ENCODE results near the gene CEL. TPM values are rescaled to one million over a fixed set of nuclear protein-coding genes. Genes with fewer than 3 reads are reported as not detected.

CEL gene
- total and polyA plus RNA-seq, 2 donors (not counting 3 experiments of a cell fraction or from before 2014, with no cell fraction given), result 0.92 to 1.1 TPM

DNA sequence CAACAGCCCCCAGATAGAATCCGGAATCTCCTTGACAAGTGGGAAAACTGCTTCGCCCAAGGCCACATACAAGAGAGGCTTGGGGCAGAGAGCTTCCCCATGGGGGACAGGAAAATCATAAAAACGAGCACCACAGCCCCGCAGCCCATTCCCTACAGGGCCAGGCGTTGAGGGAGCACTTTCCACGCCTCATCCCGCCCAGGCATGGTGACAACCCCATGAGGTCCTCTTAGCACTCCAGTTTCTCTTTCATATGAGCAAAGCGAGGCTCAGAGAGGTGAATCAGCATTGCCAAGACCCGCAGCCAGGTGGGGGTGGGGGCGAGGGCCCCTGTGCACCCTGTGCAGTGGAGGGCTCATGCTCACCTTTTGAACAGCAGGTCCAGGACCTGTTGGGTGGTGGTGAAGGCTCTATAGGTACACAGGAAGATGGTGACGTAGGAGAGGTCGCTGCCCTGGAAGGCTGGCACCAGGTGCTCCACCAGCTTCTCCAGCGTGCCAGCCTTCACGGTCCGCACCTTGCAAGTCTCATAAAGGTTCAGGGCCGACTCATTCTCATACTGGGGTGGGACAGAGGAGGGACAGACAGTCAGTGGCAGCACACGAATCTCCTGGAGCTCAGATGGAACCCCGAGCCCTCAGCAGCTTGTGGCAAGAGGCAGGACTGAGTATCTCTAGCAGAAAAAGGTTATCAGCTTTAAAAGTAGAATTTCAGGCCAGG lies 48.3 kb downstream of the CEL start:
- no TSS peak for BruUV-seq (replicated peaks)
- no peak for DNase-seq (ENCODE audit: low read depth, low spot score)
- ChIA-PET CTCF (interaction anchor here (1.2 to 8.0 kb wide), 2 partner anchors 34 to 38 kb away, joined by 3 to 110 read pairs; no protein-coding TSS in a partner anchor), POLR2A (interaction anchor here (1.0 kb wide), 1 partner anchor 34 kb away, joined by 3 read pairs; no protein-coding TSS in a partner anchor)
- Histone ChIP-seq H4K20me1 (replicated peaks; ENCODE audit: control insufficient read depth, extremely low read depth, insufficient read depth, low read length) (no peaks in the 10 kb centered on the region), H3K4me3 (replicated peaks in 1 of 3; ENCODE audit: insufficient read depth in 1 of 3, low read depth in 1 of 3, low read length in 3 of 3) (no peak overlapping the region), H3K27me3 (ENCODE audit: control insufficient read depth in 2 of 2, insufficient read depth in 2 of 2, low read length in 2 of 2) (no peaks in the 10 kb centered on the region), H3K27ac (ENCODE audit: insufficient read depth, low read depth, low read length) (no peak overlapping the region), H3K4me2 (ENCODE audit: insufficient read depth, low read length) (no peak overlapping the region), H3K36me3 (ENCODE audit: control insufficient read depth in 2 of 2, extremely low read depth in 1 of 2, insufficient read depth in 2 of 2, low read length in 2 of 2) (peaks cover 8 to 41% of the 10 kb centered on the region in 2 experiments), H3K79me2 (ENCODE audit: control insufficient read depth, insufficient read depth, low read length) (no peaks in the 10 kb centered on the region), H3K4me1 (ENCODE audit: control insufficient read depth, extremely low read depth, insufficient read depth, low read length) (peaks cover 13% of the 10 kb centered on the region), H2AFZ (ENCODE audit: low read depth, low read length) (no peak overlapping the region), H3K9me1 (replicated peaks; ENCODE audit: control insufficient read depth, extremely low read depth, insufficient read depth, low read length) (no peaks in the 10 kb centered on the region), H3K9me3 (replicated peaks; ENCODE audit: control insufficient read depth, insufficient read depth, low read length) (no peaks in the 10 kb centered on the region), H3K9ac (replicated peaks; ENCODE audit: extremely low read depth, insufficient read depth, low read length) (no peak overlapping the region)
- intact Hi-C loops (cut with micrococcal nuclease), result no loop called here
- dilution Hi-C loops (cut with MboI; ENCODE audit: extremely low pct_ligation_motif_present, low sequenced_read_pairs), result no loop called here
- FAIRE-seq, result no peak
- no peak for TF ChIP-seq POLR2AphosphoS5 (IDR thresholded peaks at IDR 0.05; ENCODE audit: insufficient read depth, low read depth, low read length)
- no peak for TF ChIP-seq MYC (IDR thresholded peaks at IDR 0.05; ENCODE audit: low read depth, low read length)
- no peak for TF ChIP-seq FOS (IDR thresholded peaks at IDR 0.05; ENCODE audit: borderline replicate concordance, insufficient read depth, low read length)
- no peak for TF ChIP-seq EZH2 (IDR thresholded peaks at IDR 0.05; ENCODE audit: borderline replicate concordance, low read depth, low read length, severe bottlenecking)
- TF ChIP-seq, protein P1, sequence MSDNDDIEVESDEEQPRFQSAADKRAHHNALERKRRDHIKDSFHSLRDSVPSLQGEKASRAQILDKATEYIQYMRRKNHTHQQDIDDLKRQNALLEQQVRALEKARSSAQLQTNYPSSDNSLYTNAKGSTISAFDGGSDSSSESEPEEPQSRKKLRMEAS (IDR thresholded peaks at IDR 0.05; ENCODE audit: insufficient read depth, insufficient read length), result no peak
- TF ChIP-seq, protein P2, sequence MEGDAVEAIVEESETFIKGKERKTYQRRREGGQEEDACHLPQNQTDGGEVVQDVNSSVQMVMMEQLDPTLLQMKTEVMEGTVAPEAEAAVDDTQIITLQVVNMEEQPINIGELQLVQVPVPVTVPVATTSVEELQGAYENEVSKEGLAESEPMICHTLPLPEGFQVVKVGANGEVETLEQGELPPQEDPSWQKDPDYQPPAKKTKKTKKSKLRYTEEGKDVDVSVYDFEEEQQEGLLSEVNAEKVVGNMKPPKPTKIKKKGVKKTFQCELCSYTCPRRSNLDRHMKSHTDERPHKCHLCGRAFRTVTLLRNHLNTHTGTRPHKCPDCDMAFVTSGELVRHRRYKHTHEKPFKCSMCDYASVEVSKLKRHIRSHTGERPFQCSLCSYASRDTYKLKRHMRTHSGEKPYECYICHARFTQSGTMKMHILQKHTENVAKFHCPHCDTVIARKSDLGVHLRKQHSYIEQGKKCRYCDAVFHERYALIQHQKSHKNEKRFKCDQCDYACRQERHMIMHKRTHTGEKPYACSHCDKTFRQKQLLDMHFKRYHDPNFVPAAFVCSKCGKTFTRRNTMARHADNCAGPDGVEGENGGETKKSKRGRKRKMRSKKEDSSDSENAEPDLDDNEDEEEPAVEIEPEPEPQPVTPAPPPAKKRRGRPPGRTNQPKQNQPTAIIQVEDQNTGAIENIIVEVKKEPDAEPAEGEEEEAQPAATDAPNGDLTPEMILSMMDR (IDR thresholded peaks at IDR 0.05; ENCODE audit: extremely low read depth in 1 of 2, insufficient read depth in 1 of 2, low read depth in 1 of 2, low read length in 2 of 2), result no peak

Data from endothelial cell of umbilical vein (primary cell).